NT2/D1 (cell line): ENCODE data around the gene IL1RAP.

Source experiments
- YY1 ChIP-seq: IDR thresholded peaks from 2 replicates; pipeline ENCODE4 v1.6.1; 2011; ENCODE audit not compliant: insufficient read length, insufficient read depth
- ZNF274 ChIP-seq: IDR thresholded peaks from 2 replicates; pipeline ENCODE4 v1.6.1; 2011; ENCODE audit warnings: mild to moderate bottlenecking, low read depth, low read length

GRCh38 chr3:190552021-190552420 is 38.1 kb downstream of the IL1RAP start:
- TF ChIP-seq ZNF274 (no peak), YY1 (no peak)
